ACHN (cell line): ENCODE data around the gene KRTAP10-3.

Source experiments
- DNase-seq: peaks from one replicate; pipeline ENCODE4 v3.0.0-alpha.2; 2015
- in situ Hi-C: cut with HindIII; loops from 2 replicates; pipeline ENCODE4 v1.10.0; 2017; ENCODE audit warnings: low sequenced_read_pairs, low pct_ligation_motif_present, low pct_unique_long_range_greater_than_20kb

Gene KRTAP10-3

DNA sequence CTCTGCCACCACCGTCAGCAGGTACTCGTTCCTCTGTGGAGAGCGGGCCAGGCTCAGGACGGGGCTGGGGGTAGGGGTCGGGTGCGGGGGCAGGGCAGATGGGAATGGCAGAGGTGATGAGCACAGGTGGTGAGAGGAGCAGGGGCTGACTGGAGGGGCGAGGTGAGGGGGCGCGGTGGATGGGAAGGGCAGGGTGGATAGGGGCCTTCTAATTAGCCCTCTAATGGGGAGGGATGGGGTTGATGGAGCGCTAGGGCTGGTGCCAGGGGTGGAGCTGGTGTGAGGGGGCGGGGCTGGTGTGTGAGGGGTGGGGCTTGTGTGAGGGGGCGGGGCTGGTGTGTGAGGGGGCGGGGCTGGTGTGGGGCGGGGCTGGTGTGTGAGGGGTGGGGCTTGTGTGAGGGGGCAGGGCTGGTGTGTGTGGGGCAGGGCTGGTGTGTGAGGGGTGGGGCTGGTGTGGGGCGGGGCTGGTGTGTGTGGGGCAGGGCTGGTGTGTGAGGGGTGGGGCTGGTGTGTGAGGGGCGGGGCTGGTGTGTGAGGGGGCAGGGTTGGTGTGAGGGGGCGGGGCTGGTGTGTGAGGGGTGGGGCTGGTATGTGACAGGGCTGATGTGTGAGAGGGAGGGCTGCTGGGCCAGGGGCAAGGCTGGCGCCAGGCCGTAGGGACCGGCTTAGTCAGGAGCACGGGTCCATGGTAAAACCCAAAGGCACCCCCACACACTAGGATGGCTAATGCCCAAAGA is 24.5 kb downstream of the KRTAP10-3 start:
- in situ Hi-C loops: no loop called here
- no peak for DNase-seq

DNA sequence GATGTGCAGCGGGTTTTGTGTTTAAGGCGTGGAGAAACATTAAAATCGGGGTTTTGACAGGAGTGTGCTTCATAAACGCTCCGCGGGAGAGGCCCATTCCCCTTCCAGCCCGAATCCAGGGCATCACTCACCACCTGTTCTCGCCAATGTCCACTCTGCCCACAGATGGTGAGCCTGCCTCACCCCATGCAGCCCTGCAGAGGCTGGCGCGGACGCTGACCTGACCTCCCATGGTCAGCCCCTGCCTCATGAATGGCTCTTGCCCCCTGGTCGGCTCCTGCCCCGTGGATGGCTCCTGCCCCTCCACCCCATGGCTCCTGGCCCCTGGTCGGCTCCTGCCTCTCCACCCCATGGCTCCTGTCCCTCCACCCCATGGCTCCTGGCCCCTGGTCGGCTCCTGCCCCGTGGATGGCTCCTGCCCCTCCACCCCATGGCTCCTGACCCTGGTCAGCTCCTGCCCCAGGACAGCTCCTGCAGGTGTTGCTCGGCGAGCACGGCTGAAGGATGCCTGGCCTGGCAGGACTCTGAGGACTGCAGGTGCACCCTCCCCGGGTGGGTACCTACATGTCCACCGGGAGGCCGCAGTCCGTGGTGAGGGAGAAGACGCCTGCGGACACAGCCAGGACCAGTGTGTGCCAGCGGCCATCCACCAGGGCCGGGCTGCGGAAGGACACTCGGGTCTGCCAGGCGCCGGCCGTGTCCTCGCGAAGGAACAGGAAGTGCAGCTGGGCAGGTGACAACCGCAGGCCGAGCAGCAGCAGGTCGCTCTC is 25.3 kb downstream of the KRTAP10-3 start:
- DNase-seq: no peak
- in situ Hi-C loops: no loop called here

DNA sequence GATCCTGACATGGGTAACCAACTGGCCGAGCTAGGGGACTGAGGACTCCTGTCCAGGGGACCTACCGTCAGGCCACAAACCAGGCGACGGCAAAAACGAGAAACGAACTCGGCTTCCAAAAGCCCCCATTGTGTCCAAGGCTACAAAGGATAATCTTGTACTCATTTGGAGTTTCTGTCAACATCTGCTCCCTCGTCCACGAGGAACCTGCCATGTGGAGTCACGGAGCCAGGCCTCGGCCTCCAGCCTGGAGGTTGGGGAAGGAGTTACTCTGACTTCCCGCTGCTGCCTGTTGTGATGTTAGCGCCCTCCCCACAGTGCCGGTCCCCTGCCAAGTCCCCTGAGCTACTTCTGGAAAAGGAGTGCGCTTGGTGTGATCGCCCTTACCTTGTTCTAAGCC is 25.9 kb downstream of the KRTAP10-3 start:
- in situ Hi-C loops: no loop called here
- DNase-seq: no peak

DNA sequence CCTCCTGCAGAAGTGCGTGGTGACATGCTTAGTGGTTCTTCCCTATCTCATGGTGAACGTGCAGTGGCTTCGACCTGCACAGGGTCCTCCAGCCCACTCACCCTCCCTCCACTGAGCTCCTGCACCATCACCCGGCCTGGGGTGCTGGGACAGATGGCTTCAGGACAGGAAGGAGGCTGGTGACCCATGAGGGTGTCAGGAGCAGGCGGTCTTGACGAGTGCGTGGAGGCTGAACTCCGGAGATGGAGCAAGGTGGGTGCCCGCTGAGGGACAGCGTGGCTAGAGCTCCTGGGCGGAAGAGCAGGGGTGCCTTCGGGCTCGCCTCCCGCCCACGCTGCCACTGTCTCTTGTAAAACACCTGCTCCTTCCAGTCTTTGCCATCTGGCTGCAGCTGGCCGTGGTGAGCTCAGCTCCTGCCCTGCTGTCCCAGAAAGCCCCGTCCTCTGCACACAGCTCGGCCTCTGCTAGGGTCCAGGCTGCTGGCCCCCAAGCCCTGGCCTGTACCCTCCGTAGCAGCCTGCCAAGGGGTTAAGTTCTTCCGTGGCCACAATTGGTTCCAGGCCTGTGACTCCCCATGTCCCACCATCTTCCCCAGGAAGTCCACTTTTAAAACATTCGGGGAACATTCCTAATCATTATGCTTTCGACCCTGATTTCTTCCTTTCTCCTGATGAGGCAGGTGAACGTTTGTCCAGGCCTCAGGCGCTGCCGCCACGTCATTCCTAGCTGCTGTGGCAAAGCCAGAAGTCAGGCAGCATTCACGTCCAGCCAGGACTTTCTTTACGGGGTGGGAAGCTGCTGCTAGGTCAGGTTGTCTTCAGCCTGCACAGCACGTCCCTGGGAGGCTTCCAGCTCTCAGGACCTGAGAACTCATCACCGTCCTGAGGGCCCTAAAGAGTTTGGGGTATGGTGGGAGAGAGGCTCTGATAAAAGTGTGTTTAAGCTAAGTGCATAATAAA is 26.7 kb downstream of the KRTAP10-3 start:
- no peak for DNase-seq
- in situ Hi-C loops: no loop called here

GRCh38 chr21:44530903-44531605 is 27.5 kb downstream of the KRTAP10-3 start:
- in situ Hi-C loops: no loop called here
- no peak for DNase-seq

- in situ Hi-C loops: no loop called here
- no peak for DNase-seq
Measured at GRCh38 chr21:44530221-44530902, 28.2 kb downstream of the KRTAP10-3 start.

GRCh38 chr21:44529503-44530125 is 29.0 kb downstream of the KRTAP10-3 start:
- no peak for DNase-seq
- in situ Hi-C loops: no loop called here

GRCh38 chr21:44529011-44529421 is 29.6 kb downstream of the KRTAP10-3 start:
- no peak for DNase-seq
- in situ Hi-C loops: no loop called here

DNA sequence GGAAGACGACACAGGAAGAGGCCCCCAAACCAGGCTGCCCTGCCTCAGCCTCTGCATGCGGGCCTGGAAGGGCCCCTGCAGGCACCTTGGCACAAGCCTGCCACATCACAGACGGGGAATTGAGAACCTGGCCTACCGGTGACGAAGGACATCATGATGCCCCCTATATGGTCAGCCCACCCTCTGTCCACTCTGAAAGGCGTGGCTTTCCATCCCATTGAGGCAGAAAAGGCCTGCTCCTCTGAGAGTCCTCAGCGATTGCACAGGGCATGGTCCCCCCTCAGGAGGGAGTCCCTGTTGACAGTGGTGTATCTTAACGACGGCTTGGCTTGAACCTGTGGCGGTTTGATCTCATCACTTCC is 30.0 kb downstream of the KRTAP10-3 start:
- in situ Hi-C loops: no loop called here
- DNase-seq: no peak

DNA sequence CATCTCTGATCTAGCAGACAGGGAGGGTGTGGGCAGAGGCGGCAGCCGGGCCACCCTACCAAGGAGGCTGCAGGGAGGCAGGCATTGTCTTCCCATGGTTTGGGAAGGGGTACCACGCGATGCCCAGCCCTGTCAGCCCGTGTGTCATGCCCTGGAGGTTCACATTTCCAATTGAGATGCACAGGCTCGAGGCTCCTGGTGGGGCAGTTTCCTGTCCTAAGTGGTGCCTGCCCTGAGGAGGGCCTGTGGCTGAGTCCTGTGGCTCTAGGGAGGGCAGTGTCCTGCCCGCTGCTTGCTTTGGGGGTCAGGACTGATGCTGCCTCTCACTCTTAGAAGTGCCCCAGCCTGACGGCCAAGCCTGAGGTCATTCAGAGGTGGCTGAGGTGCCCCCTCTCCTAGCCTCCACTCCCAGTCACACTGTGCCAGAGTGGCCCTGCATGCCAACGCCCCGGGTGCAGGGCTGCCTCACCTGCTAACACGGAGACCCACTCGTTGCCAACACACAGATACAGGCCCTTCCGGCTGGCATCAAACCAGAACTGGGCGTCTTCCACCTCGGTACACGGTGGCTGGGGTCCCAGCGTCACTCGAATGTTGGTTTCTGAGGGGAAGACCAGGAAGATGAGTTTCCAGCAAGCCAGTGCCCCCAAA is 30.5 kb downstream of the KRTAP10-3 start:
- DNase-seq: no peak
- in situ Hi-C loops: no loop called here

GRCh38 chr21:44527156-44527982 is 31.2 kb downstream of the KRTAP10-3 start:
- in situ Hi-C loops: no loop called here
- DNase-seq: no peak

- no peak for DNase-seq
- in situ Hi-C loops: no loop called here
Measured at GRCh38 chr21:44526096-44526997, 32.2 kb downstream of the KRTAP10-3 start.

DNA sequence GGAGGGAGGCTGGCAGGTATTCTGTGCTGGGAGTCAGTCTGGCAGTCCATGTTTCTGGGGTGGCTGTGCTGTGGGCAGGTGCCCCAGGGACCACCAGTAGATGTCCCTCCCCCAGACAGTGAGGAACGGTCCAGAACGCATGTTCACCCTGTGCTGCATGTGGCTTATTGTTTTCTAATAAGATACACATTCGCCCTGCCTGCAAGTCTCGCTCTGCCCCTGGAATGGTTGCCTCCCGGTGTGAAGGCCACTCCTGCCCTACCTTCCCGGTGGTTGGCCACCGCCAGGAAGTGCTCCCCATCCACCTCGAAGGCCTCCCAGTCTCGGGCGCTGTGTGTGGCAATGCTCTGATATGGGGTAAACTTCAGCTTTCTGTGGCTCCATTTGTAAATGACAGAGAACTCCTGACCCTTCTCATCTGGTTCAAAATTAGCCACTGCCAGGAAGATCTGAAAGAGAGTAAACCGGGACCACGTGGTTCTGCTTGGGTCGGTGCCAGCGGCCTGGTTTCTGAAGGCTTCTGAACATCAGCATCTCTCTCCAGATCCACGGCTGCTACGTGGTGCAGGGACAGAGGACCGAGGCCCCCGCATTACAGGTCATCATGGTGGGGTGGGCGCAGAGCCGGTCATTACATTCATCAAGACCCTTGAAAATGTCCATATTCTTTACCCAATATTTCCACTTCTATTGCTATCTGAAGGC is 33.1 kb downstream of the KRTAP10-3 start:
- DNase-seq: no peak
- in situ Hi-C loops: no loop called here

GRCh38 chr21:44524414-44525371 is 33.9 kb downstream of the KRTAP10-3 start:
- DNase-seq: no peak
- in situ Hi-C loops: no loop called here
